ENCODE data around the gene ATP2A1.

DNA sequence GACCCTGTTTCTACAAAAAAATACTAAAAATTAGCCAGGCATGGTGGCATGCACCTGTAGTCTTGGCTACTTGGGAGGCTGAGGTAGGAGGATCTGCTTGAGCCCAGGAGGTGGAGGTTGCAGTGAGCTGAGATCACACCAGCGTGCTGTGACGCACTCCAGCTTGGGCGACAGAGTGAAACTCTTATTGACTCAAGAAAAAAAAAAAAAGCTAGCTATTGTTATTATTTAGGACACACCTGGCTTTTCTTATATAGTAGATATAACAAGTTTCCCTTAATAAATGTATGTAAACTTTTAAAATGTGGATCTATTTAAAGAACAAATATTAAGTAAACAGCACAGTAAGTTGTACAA, 44.9 kb downstream of the ATP2A1 start:
- TF ChIP-seq, protein P1, sequence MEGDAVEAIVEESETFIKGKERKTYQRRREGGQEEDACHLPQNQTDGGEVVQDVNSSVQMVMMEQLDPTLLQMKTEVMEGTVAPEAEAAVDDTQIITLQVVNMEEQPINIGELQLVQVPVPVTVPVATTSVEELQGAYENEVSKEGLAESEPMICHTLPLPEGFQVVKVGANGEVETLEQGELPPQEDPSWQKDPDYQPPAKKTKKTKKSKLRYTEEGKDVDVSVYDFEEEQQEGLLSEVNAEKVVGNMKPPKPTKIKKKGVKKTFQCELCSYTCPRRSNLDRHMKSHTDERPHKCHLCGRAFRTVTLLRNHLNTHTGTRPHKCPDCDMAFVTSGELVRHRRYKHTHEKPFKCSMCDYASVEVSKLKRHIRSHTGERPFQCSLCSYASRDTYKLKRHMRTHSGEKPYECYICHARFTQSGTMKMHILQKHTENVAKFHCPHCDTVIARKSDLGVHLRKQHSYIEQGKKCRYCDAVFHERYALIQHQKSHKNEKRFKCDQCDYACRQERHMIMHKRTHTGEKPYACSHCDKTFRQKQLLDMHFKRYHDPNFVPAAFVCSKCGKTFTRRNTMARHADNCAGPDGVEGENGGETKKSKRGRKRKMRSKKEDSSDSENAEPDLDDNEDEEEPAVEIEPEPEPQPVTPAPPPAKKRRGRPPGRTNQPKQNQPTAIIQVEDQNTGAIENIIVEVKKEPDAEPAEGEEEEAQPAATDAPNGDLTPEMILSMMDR (IDR thresholded peaks at IDR 0.05), result no peak
- TF ChIP-seq EZH2 (IDR thresholded peaks at IDR 0.05), result no peak
- no peak for TF ChIP-seq EZH2phosphoT487 (IDR thresholded peaks at IDR 0.05)

All from neural progenitor cell (in vitro differentiated cells).